Stomach (tissue), 4 donors: ENCODE results near the gene NEDD4L.

ENCODE experiments used
- EP300 ChIP-seq: sonication (generic); formaldehyde crosslinking; IDR thresholded peaks from one replicate; pipeline ENCODE4 v1.6.1; 2017; ENCODE audit warnings: antibody characterized with exemption
- POLR2A ChIP-seq, 4 donors: fragments of 450-650 bp; IDR thresholded peaks; one replicate each; pipeline ENCODE4 v1.6.1; 2016; ENCODE audit warnings: antibody characterized with exemption in 4 of 4, control low read depth in 2 of 4, mild to moderate bottlenecking in 1 of 4, moderate library complexity in 1 of 4
- POLR2AphosphoS5 ChIP-seq, 3 donors: sonication (generic); formaldehyde crosslinking; IDR thresholded peaks; one replicate each; pipeline ENCODE4 v1.6.1; 2016; ENCODE audit warnings: antibody characterized with exemption in 3 of 3
- TF ChIP-seq, protein P1 (sequence below), 7 experiments: fragments of 450-650 bp in 4 of 7; fragments of 200-600 bp in 3 of 7; sonication (generic) in 3 of 7; IDR thresholded peaks; one replicate each; pipeline ENCODE4 v1.5.1; 2016 to 2019; ENCODE audit warnings: antibody characterized with exemption in 7 of 7, control low read depth in 2 of 7, mild to moderate bottlenecking in 1 of 7

DNA sequence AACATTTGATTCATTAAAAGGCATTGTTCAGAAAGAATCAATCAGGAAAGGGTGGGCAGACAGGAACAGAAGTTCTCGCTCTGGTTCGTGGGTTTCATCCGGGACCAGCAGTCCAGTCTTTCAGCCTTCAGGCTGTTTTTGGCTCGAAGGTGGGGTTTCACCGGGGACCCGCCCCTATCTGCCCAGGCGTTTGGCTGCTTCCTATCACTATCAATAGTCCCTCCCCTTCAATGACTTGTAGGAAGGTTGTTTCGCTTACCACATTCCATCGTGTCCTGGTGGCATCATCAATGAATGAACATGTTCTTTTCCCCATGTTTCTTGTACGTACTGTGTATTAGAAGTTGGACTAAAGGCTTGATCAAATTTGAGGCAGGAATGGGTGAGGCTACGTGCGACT is 130.3 kb downstream of the NEDD4L start:
- TF ChIP-seq, protein P1, sequence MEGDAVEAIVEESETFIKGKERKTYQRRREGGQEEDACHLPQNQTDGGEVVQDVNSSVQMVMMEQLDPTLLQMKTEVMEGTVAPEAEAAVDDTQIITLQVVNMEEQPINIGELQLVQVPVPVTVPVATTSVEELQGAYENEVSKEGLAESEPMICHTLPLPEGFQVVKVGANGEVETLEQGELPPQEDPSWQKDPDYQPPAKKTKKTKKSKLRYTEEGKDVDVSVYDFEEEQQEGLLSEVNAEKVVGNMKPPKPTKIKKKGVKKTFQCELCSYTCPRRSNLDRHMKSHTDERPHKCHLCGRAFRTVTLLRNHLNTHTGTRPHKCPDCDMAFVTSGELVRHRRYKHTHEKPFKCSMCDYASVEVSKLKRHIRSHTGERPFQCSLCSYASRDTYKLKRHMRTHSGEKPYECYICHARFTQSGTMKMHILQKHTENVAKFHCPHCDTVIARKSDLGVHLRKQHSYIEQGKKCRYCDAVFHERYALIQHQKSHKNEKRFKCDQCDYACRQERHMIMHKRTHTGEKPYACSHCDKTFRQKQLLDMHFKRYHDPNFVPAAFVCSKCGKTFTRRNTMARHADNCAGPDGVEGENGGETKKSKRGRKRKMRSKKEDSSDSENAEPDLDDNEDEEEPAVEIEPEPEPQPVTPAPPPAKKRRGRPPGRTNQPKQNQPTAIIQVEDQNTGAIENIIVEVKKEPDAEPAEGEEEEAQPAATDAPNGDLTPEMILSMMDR (IDR thresholded peaks at IDR 0.05): no peak
- TF ChIP-seq POLR2AphosphoS5 (IDR thresholded peaks at IDR 0.05) (no peak), POLR2A (IDR thresholded peaks at IDR 0.05) (no peak), EP300 (no peak)
